Rectal smooth muscle tissue (tissue), 1 donor: ENCODE data around the gene SMC6.

ENCODE experiments used
- H3K27ac ChIP-seq: one replicate; pipeline ENCODE4 v1.7.0; 2013; ENCODE audit warnings: low read depth, low read length, inconsistent platforms
- H3K27me3 ChIP-seq: one replicate; pipeline ENCODE4 v1.7.0; 2013; ENCODE audit warnings: low read length; ENCODE audit not compliant: control insufficient read depth, insufficient read depth
- H3K36me3 ChIP-seq: one replicate; pipeline ENCODE4 v1.7.0; 2013; ENCODE audit warnings: low read length; ENCODE audit not compliant: control insufficient read depth, insufficient read depth
- H3K4me1 ChIP-seq: one replicate; pipeline ENCODE4 v1.7.0; 2013; ENCODE audit warnings: low read length; ENCODE audit not compliant: control insufficient read depth, insufficient read depth
- H3K4me3 ChIP-seq: one replicate; pipeline ENCODE4 v1.7.0; 2013; ENCODE audit warnings: low read length
- H3K9ac ChIP-seq: one replicate; pipeline ENCODE4 v1.7.0; 2013; ENCODE audit warnings: low read length

The SMC6 gene

GRCh38 chr2:17753803-17754663 lies at the start of gene SMC6, which contains the start of gene GEN1:
Gene SMC6 (minus strand): TSS chr2:17753810. CDS start chr2:17745946, 7,864 bp downstream.
Gene GEN1 (plus strand): TSS chr2:17754138. CDS start chr2:17759944, 5,806 bp downstream.
- Histone ChIP-seq H3K4me3 (peak within 1 kb of the TSS; percentile 71), H3K27me3 (no peaks in the 10 kb centered on the region), H3K27ac (peak within 1 kb of the TSS; percentile 94), H3K4me1 (peaks cover 5% of the 10 kb centered on the region), H3K36me3 (no peaks in the 10 kb centered on the region), H3K9ac (peak within 1 kb of the TSS; percentile 54)

DNA sequence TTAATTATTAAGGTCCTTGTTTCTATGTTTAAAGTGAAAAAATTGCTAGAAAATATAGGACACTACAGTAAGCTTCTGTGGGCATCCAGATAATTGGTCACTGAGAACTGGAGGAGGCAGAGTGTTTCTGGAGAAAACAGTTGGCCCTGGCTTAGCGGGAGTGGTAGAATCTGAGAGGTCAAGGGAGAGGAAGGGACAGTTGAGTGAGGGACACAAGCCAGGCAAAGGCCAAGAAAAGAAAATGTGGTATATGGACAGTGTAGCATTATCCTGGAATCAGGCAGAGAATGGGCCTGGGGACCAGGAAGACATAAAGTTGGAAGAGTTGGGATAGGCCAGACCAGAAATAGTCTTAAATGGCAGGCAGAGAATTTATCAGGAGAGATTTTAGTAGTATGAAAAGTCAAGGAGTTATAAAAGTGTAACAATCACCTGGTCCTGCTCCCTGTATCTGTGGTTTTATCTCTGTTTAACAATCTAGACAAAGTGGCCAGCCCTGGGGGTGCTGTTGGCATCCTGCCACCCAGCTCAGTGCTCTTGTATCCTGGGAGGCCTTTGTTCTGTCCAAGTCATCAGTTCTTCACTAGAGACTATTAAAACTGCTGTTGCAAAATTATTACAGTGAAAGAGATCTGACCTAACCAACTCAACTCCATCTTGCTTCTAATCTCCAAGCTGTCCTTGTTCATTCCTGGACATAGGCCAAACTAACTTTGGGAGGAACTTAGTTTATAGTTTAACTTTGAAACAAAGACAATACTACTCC lies 47.3 kb upstream of the SMC6 start:
- no peak overlapping the region for H3K9ac ChIP-seq
- no peaks in the 10 kb centered on the region for H3K4me1 ChIP-seq
- H3K27me3 ChIP-seq, result no peaks in the 10 kb centered on the region
- no peak overlapping the region for H3K27ac ChIP-seq
- no peak overlapping the region for H3K4me3 ChIP-seq
- H3K36me3 ChIP-seq, result no peaks in the 10 kb centered on the region

DNA sequence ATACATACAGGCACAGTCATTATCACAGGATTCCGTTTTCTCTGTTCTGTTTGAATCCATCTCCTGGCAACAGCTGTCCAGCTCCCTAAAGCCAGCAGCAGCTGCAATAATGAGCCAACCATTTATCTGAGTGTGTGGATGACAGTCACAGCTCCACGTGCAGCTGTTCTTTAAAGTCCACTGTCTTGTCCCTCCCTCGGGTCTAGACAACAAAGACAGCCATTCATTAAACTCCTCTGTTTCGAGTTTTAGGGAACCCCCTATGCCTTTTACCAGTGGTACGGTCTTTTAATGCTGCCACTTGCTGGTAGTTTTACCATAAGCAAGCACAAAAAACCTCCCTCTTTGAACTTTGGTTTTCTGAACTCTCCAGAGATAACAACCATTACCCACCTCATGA lies 46.6 kb upstream of the SMC6 start:
- no peaks in the 10 kb centered on the region for H3K27me3 ChIP-seq
- H3K9ac ChIP-seq, result no peak overlapping the region
- H3K4me1 ChIP-seq, result no peaks in the 10 kb centered on the region
- no peak overlapping the region for H3K27ac ChIP-seq
- H3K36me3 ChIP-seq, result no peaks in the 10 kb centered on the region
- no peak overlapping the region for H3K4me3 ChIP-seq

DNA sequence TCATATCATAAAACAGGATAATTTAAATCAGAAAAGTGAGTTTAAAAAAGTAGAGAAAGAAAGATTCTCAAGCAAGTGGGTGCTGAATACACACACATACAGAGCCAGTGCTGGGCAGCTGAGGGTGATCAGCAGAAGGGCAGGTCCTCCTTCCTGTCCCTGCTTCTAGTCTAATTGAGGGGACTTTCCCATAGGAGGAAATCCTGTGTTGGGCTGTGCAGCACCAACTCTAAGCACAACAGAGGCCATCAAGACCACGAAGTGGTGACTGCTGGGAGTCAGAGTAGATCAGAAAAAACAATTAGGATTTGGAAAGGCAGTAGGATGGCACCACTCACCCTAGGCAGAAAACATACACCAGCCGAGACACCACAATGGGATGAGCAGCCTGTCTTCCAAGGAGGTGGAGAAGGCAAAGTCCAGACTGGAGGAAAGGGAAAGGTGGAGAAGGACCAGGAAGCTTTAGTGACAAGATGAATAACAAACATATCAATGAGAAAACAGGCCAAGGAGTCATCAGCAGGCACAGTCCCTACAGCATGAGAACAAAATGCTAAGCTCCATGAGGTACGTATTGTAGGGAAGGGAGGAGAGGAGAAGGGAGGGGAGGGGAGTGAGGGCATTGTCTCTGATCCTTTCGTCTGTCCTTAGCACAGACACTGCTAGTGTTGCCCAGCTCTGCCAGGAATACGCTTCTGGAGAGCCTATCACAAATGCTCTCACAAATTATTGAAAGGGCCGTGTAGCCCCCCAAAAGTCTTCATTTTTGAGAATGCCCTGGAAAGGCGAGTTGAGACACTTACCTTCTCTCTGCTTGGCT lies 45.9 kb upstream of the SMC6 start:
- H3K27me3 ChIP-seq, result no peaks in the 10 kb centered on the region
- no peak overlapping the region for H3K27ac ChIP-seq
- H3K9ac ChIP-seq, result no peak overlapping the region
- no peaks in the 10 kb centered on the region for H3K36me3 ChIP-seq
- no peaks in the 10 kb centered on the region for H3K4me1 ChIP-seq
- no peak overlapping the region for H3K4me3 ChIP-seq

DNA sequence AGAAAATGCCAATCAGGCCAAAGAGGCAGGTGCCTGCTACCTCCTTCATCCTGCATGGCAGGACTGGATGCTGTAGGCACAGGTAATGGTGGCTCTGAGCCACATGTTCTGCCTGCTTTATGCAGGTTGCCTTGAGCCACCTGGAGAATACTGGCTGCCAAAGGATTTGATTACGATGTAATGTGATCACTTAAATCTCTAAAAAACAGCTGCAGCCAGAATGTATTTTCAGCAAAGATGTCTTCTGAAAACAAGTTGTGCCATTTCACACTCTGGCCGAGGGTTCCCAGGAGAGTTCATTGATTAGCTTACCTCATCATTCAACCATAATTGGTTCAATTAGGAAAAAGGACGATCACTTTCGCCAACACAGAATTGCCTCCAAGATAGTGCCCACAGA lies 44.7 kb upstream of the SMC6 start:
- no peaks in the 10 kb centered on the region for H3K27me3 ChIP-seq
- no peak overlapping the region for H3K9ac ChIP-seq
- H3K4me3 ChIP-seq, result no peak overlapping the region
- no peaks in the 10 kb centered on the region for H3K36me3 ChIP-seq
- H3K4me1 ChIP-seq, result no peaks in the 10 kb centered on the region
- no peak overlapping the region for H3K27ac ChIP-seq

DNA sequence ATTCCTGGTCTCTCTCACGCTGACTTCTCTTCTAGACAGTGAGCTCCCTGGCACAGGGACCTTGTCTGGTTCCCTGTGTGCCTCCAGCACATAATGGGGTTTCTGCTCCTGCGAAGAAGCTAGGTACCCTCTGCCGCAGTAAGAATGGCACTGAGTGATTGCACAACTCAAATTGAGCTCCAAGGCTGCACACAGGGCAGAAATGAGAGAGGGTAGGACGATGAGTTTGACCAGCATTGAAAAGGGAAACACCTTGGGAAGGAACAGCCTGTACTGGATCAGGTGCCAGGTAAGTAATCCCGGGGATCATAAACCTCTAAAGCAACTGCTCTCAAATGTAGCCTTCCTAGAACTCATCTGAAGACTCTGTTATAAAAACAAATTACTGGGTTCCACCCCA lies 41.7 kb upstream of the SMC6 start:
- Histone ChIP-seq H3K4me3 (no peak overlapping the region), H3K36me3 (no peaks in the 10 kb centered on the region), H3K4me1 (no peaks in the 10 kb centered on the region), H3K9ac (no peak overlapping the region), H3K27ac (no peak overlapping the region), H3K27me3 (no peaks in the 10 kb centered on the region)

DNA sequence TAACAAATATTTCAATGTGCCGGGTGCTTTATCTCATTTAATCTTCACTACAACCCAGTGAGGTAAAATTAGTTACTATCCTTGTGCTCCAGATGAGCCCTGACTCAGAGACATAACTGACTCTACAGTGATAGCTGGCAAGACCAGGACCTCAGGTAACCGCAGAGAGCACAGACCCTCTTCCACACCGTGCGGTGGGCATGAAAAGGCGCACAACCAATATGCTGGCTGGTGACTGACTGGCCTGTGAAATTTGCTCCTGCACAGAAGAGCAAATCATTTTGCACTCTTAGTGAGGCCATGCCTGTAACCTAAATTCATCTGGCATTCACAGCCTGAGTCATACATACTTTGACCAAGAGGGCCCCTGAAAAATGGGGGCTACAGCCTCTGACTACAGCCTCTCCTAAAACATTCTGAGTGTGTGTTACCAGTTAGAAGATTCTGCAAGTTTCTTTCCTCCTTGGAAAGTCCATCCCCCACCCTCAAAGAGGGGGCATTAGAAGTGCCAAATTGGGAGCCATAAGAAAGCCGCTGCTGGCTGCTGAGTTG lies 40.3 kb upstream of the SMC6 start:
- no peaks in the 10 kb centered on the region for H3K36me3 ChIP-seq
- H3K4me1 ChIP-seq, result no peaks in the 10 kb centered on the region
- H3K4me3 ChIP-seq, result no peak overlapping the region
- H3K27me3 ChIP-seq, result no peaks in the 10 kb centered on the region
- H3K9ac ChIP-seq, result no peak overlapping the region
- no peak overlapping the region for H3K27ac ChIP-seq

DNA sequence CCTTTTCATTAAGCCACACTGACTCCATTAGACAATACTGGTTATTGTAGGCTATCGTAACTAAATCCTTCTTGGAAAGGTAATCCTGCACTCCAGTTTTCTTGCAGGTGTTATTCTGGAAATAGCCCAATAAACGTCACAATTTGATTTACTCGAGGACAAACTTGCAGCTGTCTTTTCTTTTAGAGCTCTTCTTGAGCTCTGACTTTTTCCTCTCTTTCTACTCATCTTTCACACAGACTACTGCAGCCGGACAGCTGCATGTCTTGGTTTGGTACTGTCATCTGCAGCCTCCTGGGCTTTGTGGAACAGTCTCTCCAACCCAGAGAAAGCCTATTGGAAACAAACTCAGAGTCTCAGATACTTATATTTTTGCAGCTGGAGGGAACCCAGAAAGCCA lies 39.7 kb upstream of the SMC6 start:
- Histone ChIP-seq H3K9ac (no peak overlapping the region), H3K4me3 (no peak overlapping the region), H3K27ac (no peak overlapping the region), H3K27me3 (no peaks in the 10 kb centered on the region), H3K4me1 (no peaks in the 10 kb centered on the region), H3K36me3 (no peaks in the 10 kb centered on the region)

DNA sequence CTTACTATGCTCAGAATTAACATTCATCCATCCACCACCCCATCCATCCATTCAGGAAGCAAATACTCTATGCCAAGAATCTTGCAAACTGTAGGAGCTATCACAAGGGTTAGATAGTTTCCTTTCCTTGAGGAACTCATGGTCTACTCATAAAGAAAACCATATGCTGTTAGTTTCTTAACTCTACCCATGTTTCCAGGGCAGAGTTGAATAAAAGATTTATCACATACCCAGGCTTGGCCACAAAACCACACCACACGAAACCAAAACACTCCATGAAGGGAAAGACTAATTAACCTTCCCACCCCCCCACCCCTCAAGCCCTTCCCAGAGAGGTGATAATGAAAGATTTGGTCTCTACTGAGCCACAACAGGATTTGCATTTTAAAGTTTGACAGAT lies 38.9 kb upstream of the SMC6 start:
- Histone ChIP-seq H3K27ac (no peak overlapping the region), H3K36me3 (no peaks in the 10 kb centered on the region), H3K4me1 (no peaks in the 10 kb centered on the region), H3K9ac (no peak overlapping the region), H3K27me3 (no peaks in the 10 kb centered on the region), H3K4me3 (no peak overlapping the region)

DNA sequence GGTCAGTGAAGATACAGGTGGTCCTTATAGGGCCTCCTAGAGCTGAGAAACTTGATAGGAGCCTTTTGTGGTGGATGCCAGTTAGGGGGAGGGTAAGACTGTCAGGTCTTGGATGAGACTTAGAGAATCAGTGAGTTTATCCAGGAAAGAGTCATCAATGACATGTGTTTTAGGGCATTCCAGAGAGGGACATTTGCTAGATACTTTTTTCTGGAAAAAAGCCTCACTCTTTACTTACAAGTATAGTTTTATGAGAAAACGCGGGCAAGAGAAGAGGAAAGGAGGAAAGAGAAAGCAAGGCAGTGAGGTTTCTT lies 38.2 kb upstream of the SMC6 start:
- Histone ChIP-seq H3K4me3 (no peak overlapping the region), H3K27ac (no peak overlapping the region), H3K4me1 (no peaks in the 10 kb centered on the region), H3K9ac (no peak overlapping the region), H3K36me3 (no peaks in the 10 kb centered on the region), H3K27me3 (no peaks in the 10 kb centered on the region)

- no peaks in the 10 kb centered on the region for H3K4me1 ChIP-seq
- no peak overlapping the region for H3K27ac ChIP-seq
- no peaks in the 10 kb centered on the region for H3K27me3 ChIP-seq
- no peak overlapping the region for H3K9ac ChIP-seq
- H3K4me3 ChIP-seq, result no peak overlapping the region
- no peaks in the 10 kb centered on the region for H3K36me3 ChIP-seq
These were observed 37.7 kb upstream of the SMC6 start for GRCh38 chr2:17791121-17791816.
